GM19035 (cell line): ENCODE results near the gene NEUROD4.

Experiments
- ATAC-seq: cut with Tn5 transposase; IDR thresholded peaks from one replicate; pipeline ENCODE4 v1.9.1; 2021; ENCODE audit not compliant: unreplicated experiment

NEUROD4 gene

GRCh38 chr12:54997929-54998522 is 21.7 kb upstream of the NEUROD4 start:
- no peak for ATAC-seq

DNA sequence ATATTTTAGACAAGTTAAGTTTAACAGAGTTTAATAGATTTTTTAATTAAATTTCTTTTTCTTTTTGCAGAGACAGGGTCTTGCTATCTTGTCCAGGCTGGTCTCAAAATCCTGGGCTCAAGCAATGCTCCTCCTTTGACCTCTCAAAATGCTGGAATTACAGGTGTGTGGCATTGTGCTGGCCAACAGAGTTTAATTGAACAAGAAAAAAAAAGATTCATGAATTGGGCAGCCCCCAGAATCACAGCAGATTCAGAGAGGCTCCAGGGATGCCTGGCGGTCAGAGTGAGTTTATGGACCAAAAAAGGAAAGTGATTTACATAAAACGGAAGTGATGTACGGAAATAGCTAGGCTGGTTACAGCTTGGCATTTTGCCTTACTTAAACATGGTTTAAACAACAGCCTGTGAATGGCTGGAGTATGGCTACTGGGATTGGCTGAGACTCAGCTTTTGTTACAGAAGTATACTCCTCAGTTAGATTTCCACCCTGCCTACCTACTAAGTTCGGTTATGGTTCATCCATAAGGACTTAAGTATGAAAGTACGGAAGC is 20.7 kb upstream of the NEUROD4 start:
- ATAC-seq, result no peak

DNA sequence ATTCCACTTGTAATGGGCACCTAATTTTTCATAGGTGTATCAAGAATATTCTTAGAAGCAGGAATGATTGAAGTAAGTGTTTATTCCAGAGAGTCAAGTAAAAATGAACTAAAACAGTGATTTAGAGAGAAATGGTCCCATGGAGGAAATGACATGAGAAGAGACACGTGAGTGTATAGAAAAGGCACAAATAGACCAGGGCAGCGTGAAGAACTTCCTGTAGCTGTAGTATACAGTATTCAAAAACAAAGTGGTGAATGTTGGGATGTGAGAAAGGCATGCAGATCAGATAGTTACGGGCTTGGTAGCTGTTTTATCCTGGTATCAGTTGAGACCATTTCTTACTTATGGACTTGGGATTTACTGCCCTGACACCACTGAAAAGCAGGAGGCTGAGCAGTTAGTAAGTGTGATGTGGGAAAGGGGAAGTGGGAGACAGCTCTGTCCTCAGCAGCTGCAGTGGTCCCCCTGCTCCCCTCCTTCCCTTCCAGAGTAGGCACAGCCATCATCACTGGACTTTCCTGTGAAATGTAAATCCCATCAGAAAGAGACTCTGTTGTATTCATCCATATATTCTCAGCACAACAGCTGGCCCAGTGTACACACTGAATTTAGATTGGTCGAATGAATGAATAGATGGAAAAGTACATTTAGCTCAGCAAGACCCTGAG is 18.4 kb upstream of the NEUROD4 start:
- ATAC-seq, result no peak

GRCh38 chr12:55002355-55002754 is 17.4 kb upstream of the NEUROD4 start:
- ATAC-seq, result no peak

- no peak for ATAC-seq
These were observed 10.7 kb upstream of the NEUROD4 start for GRCh38 chr12:55008944-55009585.

- no peak for ATAC-seq
These were observed 2.3 kb upstream of the NEUROD4 start for GRCh38 chr12:55017416-55017925.

GRCh38 chr12:55024575-55024974 is 4.8 kb downstream of the NEUROD4 start:
- ATAC-seq, result no peak

GRCh38 chr12:55025508-55025907 is 5.7 kb downstream of the NEUROD4 start:
- ATAC-seq, result no peak

- ATAC-seq, result no peak
These were observed 14.4 kb downstream of the NEUROD4 start for GRCh38 chr12:55034218-55034617.

DNA sequence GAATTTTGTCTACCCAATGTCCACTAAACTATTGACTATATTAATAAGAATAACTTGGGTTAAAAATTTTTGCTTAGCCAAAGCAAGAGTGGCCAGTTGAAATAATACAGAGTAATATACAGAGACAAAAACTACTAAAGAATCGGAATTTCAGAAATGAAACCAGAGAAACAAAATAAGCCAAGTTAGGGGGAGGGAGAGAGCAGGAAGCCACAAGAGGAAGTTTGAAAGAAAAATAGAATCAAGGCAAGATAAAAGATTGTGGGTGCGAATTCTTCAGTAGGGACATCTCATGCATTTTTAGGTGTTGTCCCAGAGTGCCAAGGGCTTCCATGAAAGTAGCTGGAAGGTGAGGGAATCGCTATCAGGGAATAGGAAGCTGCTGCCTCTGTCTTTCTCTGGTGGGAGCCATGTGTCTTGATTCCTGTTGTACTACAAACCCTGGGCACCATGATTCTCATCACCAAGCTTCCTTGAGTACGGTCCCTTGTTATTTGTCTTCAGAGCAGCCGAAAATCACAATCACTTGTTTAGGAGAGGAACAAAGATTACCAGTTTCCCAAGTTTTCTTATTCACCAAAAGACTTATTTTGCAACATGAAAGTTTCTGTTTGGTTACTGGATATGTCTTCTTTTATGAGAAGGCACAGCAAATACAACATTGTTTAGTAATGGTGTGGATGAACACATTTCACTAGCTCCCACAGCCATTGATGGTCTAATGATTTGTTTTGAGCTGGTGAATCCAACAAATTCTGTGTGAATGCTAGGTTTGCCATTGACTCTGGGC is 16.7 kb downstream of the NEUROD4 start:
- no peak for ATAC-seq

- no peak for ATAC-seq
These were observed 17.7 kb downstream of the NEUROD4 start for GRCh38 chr12:55037351-55037987.

GRCh38 chr12:55039395-55040354 is 19.9 kb downstream of the NEUROD4 start:
- ATAC-seq, result no peak

GRCh38 chr12:55041345-55042055 is 21.7 kb downstream of the NEUROD4 start:
- ATAC-seq, result no peak

DNA sequence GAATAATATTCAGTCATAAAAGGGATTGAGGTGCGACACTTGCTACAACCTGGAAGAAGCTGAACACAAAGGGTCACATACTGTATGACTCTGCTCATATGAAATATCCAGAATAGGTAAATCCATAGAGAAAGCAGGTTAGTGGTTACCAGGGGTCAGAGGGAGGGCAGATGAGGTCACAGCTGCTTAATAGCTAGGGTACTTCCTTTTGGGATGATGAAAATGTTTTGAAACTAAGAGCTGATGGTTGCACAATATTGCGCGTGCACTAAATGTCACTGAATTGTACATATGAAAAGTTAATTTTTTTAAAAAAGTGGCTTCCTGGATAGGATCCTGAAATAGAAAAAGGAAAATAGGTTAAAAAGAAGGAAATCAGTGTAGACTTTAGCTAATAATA is 23.8 kb downstream of the NEUROD4 start:
- ATAC-seq, result no peak

DNA sequence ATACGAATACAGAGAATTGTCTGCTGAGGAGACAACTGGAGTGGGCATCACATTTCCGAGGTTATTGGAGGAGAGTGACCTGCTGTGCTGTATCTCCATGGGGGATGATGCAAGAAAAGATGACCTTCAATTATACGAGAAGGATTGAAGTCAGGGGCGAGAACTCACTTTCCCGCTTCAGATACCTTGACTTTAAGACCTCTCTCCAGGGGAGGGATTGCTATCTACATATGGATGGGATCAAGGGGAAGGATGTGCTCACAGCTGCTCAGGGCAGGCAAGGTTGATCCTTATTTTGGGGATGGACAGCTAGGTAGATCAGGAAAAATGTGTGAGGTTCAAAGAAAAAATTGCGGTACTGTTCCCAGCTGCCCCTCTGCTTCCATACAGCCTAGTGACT is 24.4 kb downstream of the NEUROD4 start:
- ATAC-seq, result no peak

- ATAC-seq, result no peak
These were observed 29.9 kb downstream of the NEUROD4 start for GRCh38 chr12:55049676-55050075.

GRCh38 chr12:55051197-55051947 is 31.6 kb downstream of the NEUROD4 start:
- no peak for ATAC-seq

DNA sequence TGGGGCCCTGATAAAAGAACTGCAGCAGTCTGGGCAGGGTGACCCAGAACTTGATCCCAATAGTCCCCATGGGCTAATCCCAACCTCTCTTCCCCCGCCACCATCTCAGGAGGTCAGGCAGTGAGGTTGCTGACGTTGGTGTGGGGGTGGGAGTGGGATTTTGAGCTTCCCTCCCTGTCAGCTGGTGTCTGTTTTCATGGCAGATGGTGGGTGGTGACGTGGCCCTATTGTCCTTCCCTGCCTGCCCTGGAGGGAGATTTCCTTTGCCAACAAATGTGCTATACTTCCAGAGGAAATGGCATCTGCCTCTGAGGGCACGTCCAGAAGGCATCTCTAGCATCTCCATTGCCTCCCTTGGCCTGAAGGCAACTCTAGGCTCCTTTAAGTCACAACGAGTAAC is 37.7 kb downstream of the NEUROD4 start:
- no peak for ATAC-seq
